GF-D8 (cell line): ENCODE data around the gene AP5S1.
"Not testable (repeated sequence)": the region's sequence is repeated elsewhere in the genome, so short reads cannot be mapped to it uniquely, and the experiment has no call there.

Experiments used
- DNase-seq: peaks from one replicate; lab custom pipeline; 2025; lab: John Stamatoyannopoulos, UW

Gene AP5S1

GRCh38 chr20:3843990-3844619, 23.8 kb downstream of the AP5S1 start:
- not testable (repeated sequence) for DNase-seq

DNA sequence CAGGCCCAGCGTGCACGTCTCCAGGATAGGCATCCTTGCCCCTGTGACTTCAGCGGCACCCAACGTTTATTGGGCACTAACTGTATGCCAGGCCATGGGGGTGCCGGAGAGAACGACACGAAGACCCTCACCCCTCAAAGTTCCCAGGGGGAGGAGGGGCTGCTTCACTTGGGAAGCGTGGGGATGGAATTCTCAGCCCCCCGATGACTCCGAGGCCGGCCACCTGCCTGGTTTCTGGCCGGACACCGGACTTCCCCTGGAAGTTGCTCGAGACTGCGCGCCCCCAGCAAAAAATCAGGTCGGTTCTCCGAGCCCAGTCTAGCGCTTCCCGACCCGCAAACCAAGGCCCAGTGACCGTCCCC, 26.0 kb downstream of the AP5S1 start:
- no peak for DNase-seq

- DNase-seq, result peak; percentile 39
These were observed 26.5 kb downstream of the AP5S1 start, which contains the start of gene MAVS for GRCh38 chr20:3846740-3847428. TSS of gene MAVS (plus strand) at chr20:3846834. CDS start at chr20:3854625, 7,791 bp downstream.

DNA sequence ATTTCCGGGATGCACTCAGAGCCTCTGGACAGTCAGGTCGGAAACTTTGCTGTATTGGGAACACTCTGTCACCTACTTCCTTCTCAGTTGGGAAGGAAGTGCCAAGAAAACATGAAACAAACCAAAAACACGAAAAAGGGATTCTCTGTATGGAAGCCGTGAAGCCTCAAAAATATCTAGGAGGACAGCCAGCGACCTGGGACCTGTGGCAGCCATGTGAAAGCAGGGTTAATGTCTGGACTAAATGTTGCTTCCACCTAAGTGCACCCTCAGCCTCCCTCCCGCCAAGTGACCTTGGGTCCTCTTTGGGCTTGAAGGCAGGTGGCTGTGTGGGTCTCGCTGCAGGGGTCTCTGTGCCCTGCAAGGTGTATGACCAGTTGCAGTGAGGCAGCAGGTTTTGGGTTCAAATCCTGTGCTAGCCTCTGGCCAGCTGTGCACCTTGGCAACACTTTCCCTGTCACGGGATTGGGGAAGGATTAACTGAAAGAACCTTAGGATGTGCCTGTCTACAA, 27.1 kb downstream of the AP5S1 start:
- no peak for DNase-seq

- DNase-seq, result no peak
These were observed 28.2 kb downstream of the AP5S1 start for GRCh38 chr20:3848565-3848964.

GRCh38 chr20:3854462-3854871, 34.1 kb downstream of the AP5S1 start:
- DNase-seq, result no peak

- DNase-seq, result no peak
These were observed 37.1 kb downstream of the AP5S1 start for GRCh38 chr20:3857405-3857804.

GRCh38 chr20:3858689-3859088, 38.3 kb downstream of the AP5S1 start:
- DNase-seq, result no peak

DNA sequence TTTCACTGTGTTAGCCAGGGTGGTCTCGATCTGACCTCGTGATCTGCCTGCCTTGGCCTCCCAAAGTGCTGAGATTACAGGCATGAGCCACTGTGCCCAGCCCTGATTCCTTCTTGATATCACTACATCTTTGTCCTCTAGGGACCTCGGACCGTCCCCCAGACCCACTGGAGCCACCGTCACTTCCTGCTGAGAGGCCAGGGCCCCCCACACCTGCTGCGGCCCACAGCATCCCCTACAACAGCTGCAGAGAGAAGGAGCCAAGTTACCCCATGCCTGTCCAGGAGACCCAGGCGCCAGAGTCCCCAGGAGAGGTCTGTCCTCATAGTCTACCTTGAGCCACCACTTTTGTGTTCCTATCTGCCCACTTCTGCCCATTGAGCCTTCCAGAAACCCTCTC, 40.8 kb downstream of the AP5S1 start:
- no peak for DNase-seq

GRCh38 chr20:3862333-3862732, 42.0 kb downstream of the AP5S1 start:
- DNase-seq, result no peak

- no peak for DNase-seq
These were observed 43.0 kb downstream of the AP5S1 start for GRCh38 chr20:3863317-3863716.

DNA sequence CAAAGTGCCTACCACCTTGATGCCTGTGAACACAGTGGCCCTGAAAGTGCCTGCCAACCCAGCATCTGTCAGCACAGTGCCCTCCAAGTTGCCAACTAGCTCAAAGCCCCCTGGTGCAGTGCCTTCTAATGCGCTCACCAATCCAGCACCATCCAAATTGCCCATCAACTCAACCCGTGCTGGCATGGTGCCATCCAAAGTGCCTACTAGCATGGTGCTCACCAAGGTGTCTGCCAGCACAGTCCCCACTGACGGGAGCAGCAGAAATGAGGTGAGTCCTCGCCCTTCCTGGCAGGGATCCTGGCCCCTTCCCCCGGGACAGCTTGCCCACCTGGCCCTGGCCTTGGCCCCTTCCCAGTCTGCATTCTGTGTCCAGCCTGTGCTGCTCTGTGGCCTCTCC, 44.2 kb downstream of the AP5S1 start:
- no peak for DNase-seq

GRCh38 chr20:3865152-3865886, 45.0 kb downstream of the AP5S1 start:
- no peak for DNase-seq

GRCh38 chr20:3865887-3866407, 45.6 kb downstream of the AP5S1 start:
- DNase-seq, result no peak

DNA sequence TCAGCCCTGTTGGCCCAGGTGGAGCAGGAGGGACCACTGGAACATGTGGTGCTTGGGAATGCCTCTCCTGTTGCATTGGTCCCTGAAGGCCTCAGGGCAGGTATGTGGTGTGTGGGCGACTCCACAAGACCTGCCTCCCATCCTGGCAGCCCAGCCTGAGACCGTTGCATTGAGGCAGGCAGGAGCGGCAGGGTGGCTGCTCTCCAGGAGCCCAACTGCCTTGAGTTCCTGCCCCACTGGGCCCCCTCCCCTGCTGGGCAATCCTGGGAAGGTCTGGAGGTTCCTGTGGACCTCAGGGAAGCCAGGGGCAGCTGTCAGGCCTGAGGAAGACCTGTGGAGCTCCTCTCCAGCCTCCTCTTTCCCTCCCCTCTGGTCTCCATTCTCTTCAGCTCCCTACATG, 46.1 kb downstream of the AP5S1 start:
- DNase-seq, result no peak

- DNase-seq, result no peak
These were observed 47.5 kb downstream of the AP5S1 start for GRCh38 chr20:3867802-3868201.

DNA sequence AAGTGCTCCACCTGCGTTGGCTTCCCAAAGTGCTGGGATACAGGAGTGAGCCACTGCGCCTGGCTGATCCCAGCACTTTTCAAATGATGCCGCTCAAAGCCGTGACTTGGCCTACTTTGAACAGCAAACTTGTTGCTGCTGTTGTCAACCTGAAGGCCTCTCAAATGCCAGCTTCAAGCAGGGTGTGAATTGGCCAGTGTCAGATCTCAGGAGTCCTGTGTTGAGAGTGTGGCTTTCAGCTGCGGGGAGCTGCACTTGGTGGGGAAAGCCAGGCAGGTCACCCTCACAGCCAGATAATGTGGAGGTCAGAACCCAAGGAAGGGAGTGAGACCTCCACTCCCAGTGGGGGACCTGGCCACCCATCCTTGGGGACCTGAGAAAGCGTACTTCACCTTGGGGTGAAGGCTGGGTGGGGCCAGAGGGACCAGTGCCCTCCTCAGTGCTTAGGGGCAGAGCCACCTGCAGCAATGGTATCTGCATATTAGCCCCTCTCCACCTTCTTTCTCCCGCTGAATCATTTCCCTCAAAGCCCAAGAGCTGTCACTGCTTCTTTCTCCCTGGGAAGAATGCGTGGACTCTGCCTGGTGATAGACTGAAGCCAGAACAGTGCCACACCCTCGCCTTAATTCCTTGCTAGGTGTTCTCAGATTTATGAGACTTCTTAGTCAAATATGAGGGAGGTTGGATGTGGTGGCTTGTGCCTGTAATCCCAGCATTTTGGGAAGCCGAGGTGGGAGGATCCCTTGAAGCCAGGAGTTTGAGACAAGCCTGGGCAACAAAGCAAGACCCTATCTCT, 49.7 kb downstream of the AP5S1 start:
- DNase-seq, result no peak

DNA sequence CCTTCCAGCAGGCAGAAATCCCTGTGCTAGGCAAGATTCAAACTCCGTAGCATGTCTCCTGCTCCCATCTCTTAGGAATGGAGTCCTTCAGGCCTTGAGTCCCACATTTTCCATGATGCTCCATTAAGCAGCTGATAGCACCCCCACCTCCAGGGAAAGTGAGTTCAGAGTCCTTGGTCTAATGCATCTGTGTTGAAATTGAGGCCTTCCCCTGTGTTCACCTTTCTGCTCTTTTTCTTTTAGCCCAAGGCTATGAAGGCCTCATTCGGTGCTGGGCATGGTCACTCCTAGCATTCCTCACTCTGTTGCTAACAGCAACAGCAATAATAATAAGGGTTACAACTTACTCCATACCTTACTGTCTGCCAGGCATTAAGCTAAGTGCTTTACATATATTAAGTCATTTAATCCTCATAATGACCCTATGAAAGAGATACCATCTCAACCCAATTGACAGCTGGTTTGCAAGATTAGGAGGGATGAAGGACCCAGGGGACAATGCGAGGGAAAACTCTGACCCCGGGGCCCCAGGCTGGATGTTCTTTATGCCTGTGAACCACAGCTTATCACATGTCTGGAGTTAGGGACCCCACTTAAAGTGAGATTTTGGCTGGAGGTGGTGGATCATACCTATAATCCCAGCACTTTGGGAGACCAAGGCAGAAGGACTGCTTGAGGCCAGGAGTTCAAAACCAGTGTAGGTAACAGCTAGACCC, 51.4 kb downstream of the AP5S1 start:
- no peak for DNase-seq

- DNase-seq, result no peak
These were observed 53.2 kb downstream of the AP5S1 start for GRCh38 chr20:3873507-3873906.

DNA sequence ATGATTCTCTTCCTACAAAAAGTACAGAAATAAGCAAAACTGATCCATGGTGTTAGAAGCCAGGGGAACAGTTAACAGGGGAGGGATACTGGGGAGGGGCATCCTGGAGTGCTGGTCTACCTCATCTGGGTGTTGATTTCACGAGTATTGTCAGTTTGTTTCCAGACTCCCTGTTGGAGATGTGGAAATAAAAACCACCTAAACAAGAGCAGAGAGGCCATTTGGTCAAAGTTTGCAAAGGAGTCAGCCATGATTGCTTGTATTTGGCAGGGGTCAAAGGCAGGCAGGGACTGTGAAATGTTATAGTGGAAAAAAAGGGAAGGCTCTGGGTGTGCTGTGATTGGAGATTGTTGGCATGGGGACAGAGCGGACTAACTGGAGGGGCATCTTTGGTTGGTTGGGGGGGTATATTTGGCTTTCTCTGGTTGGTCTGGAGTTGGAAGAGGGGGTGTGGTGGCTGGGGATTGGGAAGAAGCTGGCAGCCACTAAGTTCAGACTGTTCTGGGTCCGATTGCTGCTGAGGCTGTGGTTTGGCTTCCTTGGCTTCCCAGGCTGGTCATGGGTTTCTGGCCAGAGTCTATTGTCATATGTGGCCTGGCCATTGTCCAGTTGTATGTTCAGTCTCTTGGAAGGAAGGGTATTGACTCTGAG, 54.0 kb downstream of the AP5S1 start:
- no peak for DNase-seq
